KMS-11 (cell line): ENCODE measurements around the gene UNC13A.

Experiments used
- H2AFZ ChIP-seq: fragments of 200-600 bp; sonication (generic); 2 replicates; pipeline ENCODE4 v1.6.1; 2016; ENCODE audit warnings: antibody characterized with exemption, mixed run types, low read depth
- H3K27ac ChIP-seq: fragments of 200-600 bp; sonication (generic); 2 replicates; pipeline ENCODE4 v1.6.1; 2016; ENCODE audit warnings: mild to moderate bottlenecking, mixed run types
- H3K27me3 ChIP-seq: fragments of 200-600 bp; sonication (generic); 2 replicates; pipeline ENCODE4 v1.6.1; 2017; ENCODE audit warnings: mild to moderate bottlenecking, low read depth, mixed run types, moderate library complexity; ENCODE audit not compliant: insufficient read depth
- H3K36me3 ChIP-seq: fragments of 200-600 bp; sonication (generic); 2 replicates; pipeline ENCODE4 v1.6.1; 2017; ENCODE audit warnings: mild to moderate bottlenecking, mixed run types; ENCODE audit not compliant: insufficient read depth
- H3K4me1 ChIP-seq: fragments of 200-600 bp; sonication (generic); 2 replicates; pipeline ENCODE4 v1.6.1; 2016; ENCODE audit warnings: mild to moderate bottlenecking, low read depth, mixed run types; ENCODE audit not compliant: poor library complexity, severe bottlenecking
- H3K4me2 ChIP-seq: fragments of 200-600 bp; sonication (generic); 2 replicates; pipeline ENCODE4 v1.7.0; 2016; ENCODE audit warnings: mild to moderate bottlenecking, mixed run types
- H3K4me3 ChIP-seq: fragments of 200-600 bp; sonication (generic); IDR thresholded peaks from 2 replicates; pipeline ENCODE4 v1.6.1; 2017; ENCODE audit warnings: low read depth, low read length, mixed read lengths; ENCODE audit not compliant: insufficient read depth
- H3K79me2 ChIP-seq: fragments of 200-600 bp; sonication (generic); 2 replicates; pipeline ENCODE4 v1.6.1; 2016; ENCODE audit warnings: low read depth, mixed run types; ENCODE audit not compliant: insufficient read depth
- H3K9ac ChIP-seq: fragments of 200-600 bp; sonication (generic); 2 replicates; pipeline ENCODE4 v1.6.1; 2016; ENCODE audit warnings: mild to moderate bottlenecking, mixed run types
- H4K20me1 ChIP-seq: fragments of 200-600 bp; sonication (generic); 2 replicates; pipeline ENCODE4 v1.6.1; 2016; ENCODE audit warnings: mild to moderate bottlenecking, mixed run types; ENCODE audit not compliant: insufficient read depth
- TF ChIP-seq, protein P1 (sequence below): fragments of 200-600 bp; sonication (generic); conservative IDR thresholded peaks from 2 replicates; pipeline ENCODE4 v1.6.1; 2017; ENCODE audit warnings: low read depth, mild to moderate bottlenecking, antibody characterized with exemption, low read length, moderate library complexity, mixed read lengths

Gene UNC13A

DNA sequence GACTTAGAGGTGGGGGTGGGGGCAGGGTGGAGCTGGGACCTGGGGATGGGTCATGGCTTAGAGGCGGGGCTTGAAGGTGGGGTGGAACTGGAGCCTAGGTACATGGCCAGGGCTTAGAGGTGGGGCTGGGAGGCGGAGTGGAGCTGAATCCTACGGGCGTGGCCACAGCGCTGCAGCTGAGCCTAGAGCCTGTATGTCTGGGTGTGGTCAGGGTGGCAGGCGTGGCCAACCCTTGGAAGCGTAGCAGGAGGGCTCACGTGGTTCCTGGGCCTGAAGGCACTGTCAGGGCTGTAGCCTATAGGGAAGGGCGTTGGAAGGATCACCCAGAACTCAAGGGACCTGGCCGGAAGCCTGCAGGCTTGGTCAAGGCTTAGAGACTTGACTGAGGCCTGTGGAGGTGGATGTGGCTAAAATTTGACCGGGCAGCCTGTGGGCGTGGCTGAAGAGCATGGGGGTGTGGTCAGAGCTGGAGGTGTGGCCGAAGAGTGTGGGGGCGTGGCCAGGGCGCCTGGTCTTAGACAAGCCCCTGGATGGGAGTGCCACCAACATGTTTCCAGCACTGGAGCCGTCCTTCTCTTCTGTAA, 108.4 kb downstream of the UNC13A start:
- TF ChIP-seq, protein P1, sequence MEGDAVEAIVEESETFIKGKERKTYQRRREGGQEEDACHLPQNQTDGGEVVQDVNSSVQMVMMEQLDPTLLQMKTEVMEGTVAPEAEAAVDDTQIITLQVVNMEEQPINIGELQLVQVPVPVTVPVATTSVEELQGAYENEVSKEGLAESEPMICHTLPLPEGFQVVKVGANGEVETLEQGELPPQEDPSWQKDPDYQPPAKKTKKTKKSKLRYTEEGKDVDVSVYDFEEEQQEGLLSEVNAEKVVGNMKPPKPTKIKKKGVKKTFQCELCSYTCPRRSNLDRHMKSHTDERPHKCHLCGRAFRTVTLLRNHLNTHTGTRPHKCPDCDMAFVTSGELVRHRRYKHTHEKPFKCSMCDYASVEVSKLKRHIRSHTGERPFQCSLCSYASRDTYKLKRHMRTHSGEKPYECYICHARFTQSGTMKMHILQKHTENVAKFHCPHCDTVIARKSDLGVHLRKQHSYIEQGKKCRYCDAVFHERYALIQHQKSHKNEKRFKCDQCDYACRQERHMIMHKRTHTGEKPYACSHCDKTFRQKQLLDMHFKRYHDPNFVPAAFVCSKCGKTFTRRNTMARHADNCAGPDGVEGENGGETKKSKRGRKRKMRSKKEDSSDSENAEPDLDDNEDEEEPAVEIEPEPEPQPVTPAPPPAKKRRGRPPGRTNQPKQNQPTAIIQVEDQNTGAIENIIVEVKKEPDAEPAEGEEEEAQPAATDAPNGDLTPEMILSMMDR = no peak
- H3K4me3 ChIP-seq = no peak overlapping the region
- H3K27ac ChIP-seq = no peak overlapping the region
- H2AFZ ChIP-seq = no peak overlapping the region
- no peaks in the 10 kb centered on the region for H3K36me3 ChIP-seq
- no peaks in the 10 kb centered on the region; the same call in 1 of the 2 replicates for H3K27me3 ChIP-seq
- H3K4me1 ChIP-seq = no peaks in the 10 kb centered on the region
- no peaks in the 10 kb centered on the region for H3K79me2 ChIP-seq
- no peak overlapping the region for H3K9ac ChIP-seq
- H4K20me1 ChIP-seq = no peaks in the 10 kb centered on the region
- H3K4me2 ChIP-seq = no peak overlapping the region

GRCh38 chr19:17577457-17578097, 110.6 kb downstream of the UNC13A start:
- Histone ChIP-seq H3K79me2 (no peaks in the 10 kb centered on the region), H3K4me3 (no peak overlapping the region), H3K4me2 (no peak overlapping the region), H3K27me3 (no peaks in the 10 kb centered on the region), H3K36me3 (no peaks in the 10 kb centered on the region), H3K4me1 (no peaks in the 10 kb centered on the region), H3K27ac (no peak overlapping the region), H2AFZ (no peak overlapping the region), H3K9ac (no peak overlapping the region), H4K20me1 (no peaks in the 10 kb centered on the region)
- TF ChIP-seq, protein P1 = no peak

DNA sequence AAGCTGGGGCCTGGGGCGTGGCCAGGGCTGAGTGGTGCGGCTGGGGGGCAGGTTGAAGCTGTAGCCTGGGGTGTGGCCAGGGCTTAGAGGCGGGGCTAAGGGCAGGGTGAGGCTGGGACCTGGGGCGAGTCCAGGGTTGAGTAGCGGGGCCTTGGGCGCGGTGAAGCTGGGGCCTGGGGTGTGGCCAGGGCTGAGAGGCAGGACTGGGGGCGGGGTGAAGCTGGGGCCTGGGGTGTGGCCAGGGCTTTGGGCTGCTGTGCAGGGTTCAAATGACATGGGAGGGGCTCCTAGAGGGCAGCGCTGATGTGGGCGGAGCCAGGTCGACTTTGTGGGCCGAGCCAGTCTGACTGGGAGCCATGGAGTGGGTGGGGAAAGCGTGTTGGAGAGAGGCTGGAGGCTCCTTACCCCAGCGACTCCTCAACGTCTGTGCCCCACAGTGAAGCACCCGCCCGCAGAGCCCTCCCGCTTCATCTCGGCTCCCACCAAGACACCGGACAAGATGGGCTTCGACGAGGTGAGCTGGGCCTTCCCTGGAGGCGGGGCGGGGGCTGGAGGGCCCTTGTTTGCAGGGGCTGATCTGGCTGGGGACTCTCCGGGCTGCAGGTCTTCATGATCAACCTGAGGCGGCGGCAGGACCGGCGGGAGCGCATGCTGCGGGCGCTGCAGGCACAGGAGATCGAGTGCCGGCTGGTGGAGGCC, 111.2 kb downstream of the UNC13A start:
- no peaks in the 10 kb centered on the region for H3K79me2 ChIP-seq
- H4K20me1 ChIP-seq = no peaks in the 10 kb centered on the region
- H3K9ac ChIP-seq = no peak overlapping the region
- H3K27me3 ChIP-seq = no peaks in the 10 kb centered on the region
- H3K4me2 ChIP-seq = no peak overlapping the region
- H2AFZ ChIP-seq = no peak overlapping the region
- no peak overlapping the region for H3K4me3 ChIP-seq
- H3K36me3 ChIP-seq = no peaks in the 10 kb centered on the region
- TF ChIP-seq, protein P1 = no peak
- H3K27ac ChIP-seq = no peak overlapping the region
- H3K4me1 ChIP-seq = no peaks in the 10 kb centered on the region

DNA sequence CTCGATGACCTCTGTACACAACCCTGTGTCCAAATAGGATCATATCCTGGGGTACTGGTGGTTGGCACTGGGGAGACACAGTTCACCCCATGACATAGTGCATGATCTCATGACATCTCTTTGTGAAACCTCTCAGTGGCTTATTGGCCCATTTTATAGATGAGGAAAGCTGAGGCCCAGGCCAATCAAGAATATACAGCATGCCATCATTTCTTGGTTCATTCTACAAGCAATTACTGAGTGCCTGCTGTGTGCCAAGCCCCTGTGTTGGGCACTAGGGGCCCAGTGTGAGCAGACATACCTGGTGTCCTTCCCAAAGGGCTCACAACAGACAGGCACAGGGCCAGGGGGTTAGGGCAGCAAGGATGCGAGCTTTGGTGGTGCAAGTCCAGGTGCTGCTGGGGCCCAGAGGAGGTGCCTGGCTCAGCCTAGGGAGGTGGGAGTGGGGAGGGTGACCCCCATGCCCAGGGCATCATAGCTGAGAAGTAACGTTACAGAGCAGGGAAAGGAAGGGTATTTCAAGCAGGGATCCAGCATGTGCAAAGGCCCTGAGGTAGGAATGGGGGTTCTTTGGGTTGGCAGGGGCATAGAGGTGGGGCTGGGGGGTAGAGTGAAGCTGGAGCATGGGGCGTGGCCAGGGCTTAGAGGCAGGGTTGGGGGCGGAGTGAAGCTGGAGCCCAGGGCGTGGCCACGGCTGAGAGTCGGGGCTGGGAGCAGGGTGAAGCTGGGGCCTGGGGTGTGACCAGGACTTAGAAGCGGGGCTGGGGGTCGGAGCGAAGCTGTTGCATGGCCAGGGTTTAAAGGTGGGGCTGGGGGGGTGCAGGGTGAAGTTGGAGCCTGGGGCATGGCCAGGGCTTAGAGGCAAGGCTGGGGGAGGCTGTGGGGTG, 112.0 kb downstream of the UNC13A start:
- H3K36me3 ChIP-seq = 0 out of 2 replicates have a peak, but pooled peaks cover 3% of the 10 kb centered on the region
- H3K4me1 ChIP-seq = no peaks in the 10 kb centered on the region
- H3K4me3 ChIP-seq = no peak overlapping the region
- no peak overlapping the region for H3K4me2 ChIP-seq
- no peaks in the 10 kb centered on the region for H3K27me3 ChIP-seq
- no peaks in the 10 kb centered on the region for H3K79me2 ChIP-seq
- no peak overlapping the region for H3K27ac ChIP-seq
- TF ChIP-seq, protein P1 = no peak
- no peak overlapping the region for H2AFZ ChIP-seq
- no peaks in the 10 kb centered on the region for H4K20me1 ChIP-seq
- no peak overlapping the region for H3K9ac ChIP-seq
